Gastroesophageal sphincter (tissue), 3 donors: Measurements from ENCODE around the gene FGFR4.
A peak's percentile ranks its signal among the peaks of the same experiment; 100 is the strongest.

ENCODE experiments used
- CTCF ChIP-seq, 4 experiments: fragments of 200-600 bp in 2 of 4; fragments of 450-650 bp in 2 of 4; sonication (generic) in 1 of 4; IDR thresholded peaks; one replicate each; pipeline ENCODE4 v1.5.1; 2017 to 2019; ENCODE audit warnings: antibody characterized with exemption in 4 of 4, mild to moderate bottlenecking in 2 of 4, moderate library complexity in 2 of 4
- EP300 ChIP-seq: sonication (generic); formaldehyde crosslinking; IDR thresholded peaks from one replicate; pipeline ENCODE4 v1.6.1; 2017; ENCODE audit warnings: antibody characterized with exemption, mild to moderate bottlenecking
- POLR2A ChIP-seq, 2 donors: fragments of 450-650 bp; IDR thresholded peaks; one replicate each; pipeline ENCODE4 v1.6.1; 2017; ENCODE audit warnings: antibody characterized with exemption in 2 of 2, mild to moderate bottlenecking in 2 of 2, moderate library complexity in 1 of 2
- POLR2AphosphoS5 ChIP-seq: sonication (generic); formaldehyde crosslinking; IDR thresholded peaks from one replicate; pipeline ENCODE4 v1.6.1; 2017; ENCODE audit warnings: antibody characterized with exemption

- TF ChIP-seq CTCF (IDR thresholded peaks at IDR 0.05) (no peak), POLR2A (IDR thresholded peaks at IDR 0.05) (no peak), POLR2AphosphoS5 (peak; percentile 94), EP300 (no peak)
These were observed 7.7 kb downstream of the FGFR4 start for GRCh38 chr5:177094224-177095087.
